Fibroblast of mammary gland (primary cell): ENCODE data around the gene C10orf90.
A peak's percentile ranks its signal among the peaks of the same experiment; 100 is the strongest.

Experiments used
- DNase-seq: peaks from one replicate; pipeline ENCODE4 v3.0.0-alpha.2; 2010; ENCODE audit warnings: low read depth
- H3K4me3 ChIP-seq: 2 replicates; pipeline ENCODE4 v1.5.1; 2011; ENCODE audit warnings: low read depth, mild to moderate bottlenecking, low read length, moderate library complexity; ENCODE audit not compliant: control insufficient read depth
- CTCF ChIP-seq: conservative IDR thresholded peaks from 2 replicates; pipeline ENCODE4 v1.5.1; 2011; ENCODE audit warnings: low read depth, low read length, inconsistent platforms; ENCODE audit not compliant: control insufficient read depth, insufficient read depth

Gene C10orf90

GRCh38 chr10:126668505-126668904 lies 2.0 kb downstream of the C10orf90 start:
- H3K4me3 ChIP-seq, result no peak overlapping the region
- TF ChIP-seq CTCF, result no peak
- DNase-seq, result no peak

- no peak for DNase-seq
- TF ChIP-seq CTCF, result no peak
- H3K4me3 ChIP-seq, result no peak overlapping the region
These were observed 2.9 kb downstream of the C10orf90 start for GRCh38 chr10:126667568-126667967.

GRCh38 chr10:126665207-126665606 lies 5.3 kb downstream of the C10orf90 start:
- no peak overlapping the region for H3K4me3 ChIP-seq
- TF ChIP-seq CTCF, result no peak
- DNase-seq, result no peak

GRCh38 chr10:126663880-126664279 lies 6.6 kb downstream of the C10orf90 start:
- peak; percentile 94 for DNase-seq
- no peak for TF ChIP-seq CTCF
- H3K4me3 ChIP-seq, result no peak overlapping the region

- TF ChIP-seq CTCF, result no peak
- peak; percentile 97 for DNase-seq
- H3K4me3 ChIP-seq, result no peak overlapping the region
These were observed 7.2 kb downstream of the C10orf90 start for GRCh38 chr10:126663328-126663727.

- no peak for TF ChIP-seq CTCF
- peak; percentile 93 for DNase-seq
- no peak overlapping the region for H3K4me3 ChIP-seq
These were observed 8.5 kb downstream of the C10orf90 start for GRCh38 chr10:126661841-126662515.

GRCh38 chr10:126661356-126661755 lies 9.1 kb downstream of the C10orf90 start:
- peak; percentile 39 for DNase-seq
- no peak for TF ChIP-seq CTCF

More at GRCh38 chr10:126661356-126661755, 9.1 kb downstream of the C10orf90 start:
- no peak overlapping the region for H3K4me3 ChIP-seq
